IPS-NIHi7 (cell line): ENCODE results near the gene SRBD1.
"Not testable (repeated sequence)": the region's sequence is repeated elsewhere in the genome, so short reads cannot be mapped to it uniquely, and the experiment has no call there.

Experiments
- DNase-seq: peaks from one replicate; pipeline ENCODE4 v3.0.0; 2012; ENCODE audit warnings: mixed read lengths; ENCODE audit errors: extremely low spot score

The SRBD1 gene

GRCh38 chr2:45432406-45432805 lies 178.7 kb downstream of the SRBD1 start:
- no peak for DNase-seq

GRCh38 chr2:45426025-45426424 lies 185.0 kb downstream of the SRBD1 start:
- not testable (repeated sequence) for DNase-seq

- no peak for DNase-seq
Observed at GRCh38 chr2:45422921-45423320, 188.1 kb downstream of the SRBD1 start.

- no peak for DNase-seq
Observed at GRCh38 chr2:45418532-45418931, 192.5 kb downstream of the SRBD1 start.

GRCh38 chr2:45415534-45416123 lies 195.4 kb downstream of the SRBD1 start:
- no peak for DNase-seq

GRCh38 chr2:45412754-45413379 lies 198.2 kb downstream of the SRBD1 start:
- DNase-seq: no peak

GRCh38 chr2:45409677-45410076 lies 201.4 kb downstream of the SRBD1 start:
- DNase-seq: no peak

GRCh38 chr2:45406621-45407020 lies 204.4 kb downstream of the SRBD1 start:
- no peak for DNase-seq

GRCh38 chr2:45404807-45405297 lies 206.2 kb downstream of the SRBD1 start:
- DNase-seq: no peak

GRCh38 chr2:45403036-45403435 lies 208.0 kb downstream of the SRBD1 start:
- no peak for DNase-seq

- no peak for DNase-seq
Observed at GRCh38 chr2:45401431-45401922, 209.6 kb downstream of the SRBD1 start.

GRCh38 chr2:45399040-45399784 lies 211.9 kb downstream of the SRBD1 start:
- no peak for DNase-seq

GRCh38 chr2:45397292-45397691 lies 213.8 kb downstream of the SRBD1 start:
- DNase-seq: no peak

GRCh38 chr2:45396671-45397070 lies 214.4 kb downstream of the SRBD1 start:
- no peak for DNase-seq

- DNase-seq: no peak
Observed at GRCh38 chr2:45394842-45395241, 216.2 kb downstream of the SRBD1 start.

GRCh38 chr2:45394216-45394615 lies 216.9 kb downstream of the SRBD1 start:
- no peak for DNase-seq

- DNase-seq: no peak
Observed at GRCh38 chr2:45391866-45392265, 219.2 kb downstream of the SRBD1 start.

GRCh38 chr2:45390861-45391260 lies 220.2 kb downstream of the SRBD1 start:
- DNase-seq: no peak

GRCh38 chr2:45390441-45390840 lies 220.6 kb downstream of the SRBD1 start:
- DNase-seq: no peak

GRCh38 chr2:45388541-45389100 lies 222.4 kb downstream of the SRBD1 start:
- DNase-seq: no peak

- no peak for DNase-seq
Observed at GRCh38 chr2:45382744-45383143, 228.3 kb downstream of the SRBD1 start.

- DNase-seq: no peak
Observed at GRCh38 chr2:45380131-45380836, 230.8 kb downstream of the SRBD1 start.
